Uterus (tissue), 2 donors: ENCODE measurements around the gene VIPR2.

ENCODE experiments used
- CTCF ChIP-seq, 4 experiments: fragments of 200-600 bp in 2 of 4; fragments of 450-650 bp in 2 of 4; sonication (generic) in 2 of 4; IDR thresholded peaks; one replicate each; pipeline ENCODE4 v1.5.1; 2016 to 2019; ENCODE audit warnings: antibody characterized with exemption in 4 of 4, mild to moderate bottlenecking in 2 of 4, moderate library complexity in 1 of 4
- POLR2A ChIP-seq, 2 donors: fragments of 450-650 bp; IDR thresholded peaks; one replicate each; pipeline ENCODE4 v1.6.1; 2016; ENCODE audit warnings: antibody characterized with exemption in 2 of 2, mild to moderate bottlenecking in 1 of 2, moderate library complexity in 1 of 2

GRCh38 chr7:159026271-159027055 is 118.2 kb downstream of the VIPR2 start:
- no peak for TF ChIP-seq CTCF (IDR thresholded peaks at IDR 0.05)
- TF ChIP-seq POLR2A (IDR thresholded peaks at IDR 0.05), result no peak
